ENCODE data around the gene WRAP53. TPM values are rescaled to one million over a fixed set of nuclear protein-coding genes. Genes with fewer than 3 reads are reported as not detected.
A peak's percentile ranks its signal among the peaks of the same experiment; 100 is the strongest.

WRAP53 gene
- total and polyA plus RNA-seq, 2 experiments from 2014 or later = 7.8 to 12.0 TPM

DNA sequence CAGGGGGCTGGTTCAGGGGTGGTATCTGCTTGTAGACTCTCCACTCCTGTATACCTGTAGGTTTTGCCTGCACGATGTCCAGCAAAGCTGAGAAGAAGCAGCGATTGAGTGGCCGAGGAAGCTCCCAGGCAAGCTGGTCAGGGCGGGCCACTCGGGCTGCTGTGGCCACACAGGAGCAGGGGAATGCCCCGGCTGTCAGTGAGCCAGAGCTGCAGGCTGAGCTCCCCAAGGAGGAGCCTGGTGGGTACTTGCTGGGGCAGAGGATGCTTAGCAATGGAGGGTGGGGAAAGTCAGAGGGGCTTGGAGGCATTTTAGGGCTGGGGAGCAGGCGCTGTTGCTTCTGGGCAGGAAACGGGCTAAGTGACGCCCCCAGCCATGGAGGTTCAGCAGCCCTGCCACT is 31.4 kb downstream of the WRAP53 start:
- Histone ChIP-seq H4K20me1 (ENCODE audit: insufficient read depth, poor library complexity, severe bottlenecking) (no peaks in the 10 kb centered on the region), H2AFZ (no peak overlapping the region), H3K4me1 (ENCODE audit: insufficient read depth) (peaks cover 9% of the 10 kb centered on the region), H3K27me3 (peaks cover 14% of the 10 kb centered on the region), H3K9me2 (replicated peaks; ENCODE audit: insufficient read depth) (no peaks in the 10 kb centered on the region), H3K79me2 (no peaks in the 10 kb centered on the region), H3K36me3 (replicated peaks; ENCODE audit: insufficient read depth, low read depth) (no peaks in the 10 kb centered on the region), H3K27ac (no peak overlapping the region), H3K4me2 (no peak overlapping the region), H3K4me3 (no peak overlapping the region), H3K9me3 (ENCODE audit: low read depth) (no peaks in the 10 kb centered on the region)
- no peak for DNase-seq (ENCODE audit: low spot score)
- 86% methylated on average over 9 of the region's 9 CpGs for WGBS (ENCODE audit: low lambda C conversion rate, missing lambda C conversion rate)
- TF ChIP-seq EZH2 (IDR thresholded peaks at IDR 0.05; ENCODE audit: borderline replicate concordance) (no peak), EZH2phosphoT487 (IDR thresholded peaks at IDR 0.05; ENCODE audit: low read depth, severe bottlenecking, unreplicated experiment) (no peak)
- TF ChIP-seq, protein P1, sequence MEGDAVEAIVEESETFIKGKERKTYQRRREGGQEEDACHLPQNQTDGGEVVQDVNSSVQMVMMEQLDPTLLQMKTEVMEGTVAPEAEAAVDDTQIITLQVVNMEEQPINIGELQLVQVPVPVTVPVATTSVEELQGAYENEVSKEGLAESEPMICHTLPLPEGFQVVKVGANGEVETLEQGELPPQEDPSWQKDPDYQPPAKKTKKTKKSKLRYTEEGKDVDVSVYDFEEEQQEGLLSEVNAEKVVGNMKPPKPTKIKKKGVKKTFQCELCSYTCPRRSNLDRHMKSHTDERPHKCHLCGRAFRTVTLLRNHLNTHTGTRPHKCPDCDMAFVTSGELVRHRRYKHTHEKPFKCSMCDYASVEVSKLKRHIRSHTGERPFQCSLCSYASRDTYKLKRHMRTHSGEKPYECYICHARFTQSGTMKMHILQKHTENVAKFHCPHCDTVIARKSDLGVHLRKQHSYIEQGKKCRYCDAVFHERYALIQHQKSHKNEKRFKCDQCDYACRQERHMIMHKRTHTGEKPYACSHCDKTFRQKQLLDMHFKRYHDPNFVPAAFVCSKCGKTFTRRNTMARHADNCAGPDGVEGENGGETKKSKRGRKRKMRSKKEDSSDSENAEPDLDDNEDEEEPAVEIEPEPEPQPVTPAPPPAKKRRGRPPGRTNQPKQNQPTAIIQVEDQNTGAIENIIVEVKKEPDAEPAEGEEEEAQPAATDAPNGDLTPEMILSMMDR (IDR thresholded peaks at IDR 0.05; ENCODE audit: poor library complexity) = no peak

DNA sequence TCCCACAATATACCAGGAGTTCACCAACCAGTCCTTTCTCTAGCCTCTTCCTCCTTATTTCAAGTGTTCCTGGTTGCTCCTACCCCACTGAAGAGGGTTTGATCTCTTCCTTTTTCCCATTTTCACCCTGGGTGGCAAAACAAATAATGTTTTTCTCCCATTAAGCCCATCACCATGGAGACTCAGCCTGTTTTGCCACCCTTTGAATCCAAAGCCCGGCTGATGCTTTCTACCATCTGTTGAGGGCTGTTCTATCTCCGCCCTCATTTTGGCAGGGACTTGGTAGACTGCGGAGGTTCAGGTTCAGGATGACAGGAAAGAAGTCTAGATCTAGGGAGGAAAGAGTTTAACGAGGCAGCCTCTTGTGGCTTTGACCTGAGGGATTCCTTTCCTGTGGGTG is 31.8 kb downstream of the WRAP53 start:
- no peak overlapping the region for H2AFZ ChIP-seq
- peaks cover 9% of the 10 kb centered on the region for H3K4me1 ChIP-seq (ENCODE audit: insufficient read depth)
- H3K27me3 ChIP-seq = peaks cover 14% of the 10 kb centered on the region
- no peak for TF ChIP-seq EZH2phosphoT487 (IDR thresholded peaks at IDR 0.05; ENCODE audit: low read depth, severe bottlenecking, unreplicated experiment)
- TF ChIP-seq, protein P1 (IDR thresholded peaks at IDR 0.05; ENCODE audit: poor library complexity) = no peak
- no peak for TF ChIP-seq EZH2 (IDR thresholded peaks at IDR 0.05; ENCODE audit: borderline replicate concordance)
- H3K9me3 ChIP-seq (ENCODE audit: low read depth) = no peaks in the 10 kb centered on the region
- H3K4me2 ChIP-seq = no peak overlapping the region
- WGBS (ENCODE audit: low lambda C conversion rate, missing lambda C conversion rate) = 55% methylated on average over 4 of the region's 4 CpGs
- no peaks in the 10 kb centered on the region for H3K36me3 ChIP-seq (replicated peaks; ENCODE audit: insufficient read depth, low read depth)
- no peak overlapping the region for H3K27ac ChIP-seq
- H3K4me3 ChIP-seq = no peak overlapping the region
- H3K9me2 ChIP-seq (replicated peaks; ENCODE audit: insufficient read depth) = no peaks in the 10 kb centered on the region
- peak; percentile 0 for DNase-seq (ENCODE audit: low spot score)
- no peaks in the 10 kb centered on the region for H4K20me1 ChIP-seq (ENCODE audit: insufficient read depth, poor library complexity, severe bottlenecking)
- no peaks in the 10 kb centered on the region for H3K79me2 ChIP-seq

DNA sequence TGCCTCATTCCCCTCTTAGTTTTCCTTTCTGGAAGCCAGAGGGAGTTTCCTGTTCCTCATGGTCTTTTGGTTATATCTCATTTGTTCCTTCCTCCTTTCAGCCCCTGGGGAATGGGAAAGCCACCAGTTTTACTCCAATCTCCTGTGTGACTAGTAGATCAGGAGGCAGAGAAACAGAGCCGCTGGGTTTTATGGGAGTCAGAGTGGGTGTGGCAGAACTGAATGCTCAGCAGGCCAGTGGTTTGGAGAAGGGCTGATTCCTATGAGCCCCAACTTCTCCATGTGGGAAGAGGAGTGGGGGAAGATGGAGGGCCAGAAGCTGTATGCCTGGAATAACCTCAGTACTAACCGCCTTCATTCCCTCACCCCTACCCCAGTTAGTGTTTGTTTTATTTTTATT is 33.3 kb downstream of the WRAP53 start:
- H3K27ac ChIP-seq = no peak overlapping the region

More for the DNA sequence above, 33.3 kb downstream of the WRAP53 start:
- WGBS (ENCODE audit: low lambda C conversion rate, missing lambda C conversion rate) = 78% methylated on average over 2 of the region's 2 CpGs
- H4K20me1 ChIP-seq (ENCODE audit: insufficient read depth, poor library complexity, severe bottlenecking) = no peaks in the 10 kb centered on the region
- peaks cover 6% of the 10 kb centered on the region for H3K4me1 ChIP-seq (ENCODE audit: insufficient read depth)
- no peak for DNase-seq (ENCODE audit: low spot score)
- H3K79me2 ChIP-seq = no peaks in the 10 kb centered on the region
- no peak overlapping the region for H2AFZ ChIP-seq
- no peaks in the 10 kb centered on the region for H3K36me3 ChIP-seq (replicated peaks; ENCODE audit: insufficient read depth, low read depth)
- no peaks in the 10 kb centered on the region for H3K9me3 ChIP-seq (ENCODE audit: low read depth)
- no peaks in the 10 kb centered on the region for H3K9me2 ChIP-seq (replicated peaks; ENCODE audit: insufficient read depth)
- TF ChIP-seq, protein P1 (IDR thresholded peaks at IDR 0.05; ENCODE audit: poor library complexity) = no peak
- no peak for TF ChIP-seq EZH2 (IDR thresholded peaks at IDR 0.05; ENCODE audit: borderline replicate concordance)
- no peak overlapping the region for H3K4me2 ChIP-seq
- H3K27me3 ChIP-seq = peaks cover 14% of the 10 kb centered on the region
- H3K4me3 ChIP-seq = no peak overlapping the region

Measured in hepatocyte (in vitro differentiated cells).